ENCODE measurements around the gene ZFHX2.

ZFHX2 gene

GRCh38 chr14:23520899-23521533 is 30.5 kb downstream of the ZFHX2 start:
- TF ChIP-seq CTCF (IDR thresholded peaks at IDR 0.05; ENCODE audit: low read depth, low read length), result no peak
- DNase-seq (ENCODE audit: extremely low read depth, low read depth), result no peak

- DNase-seq (ENCODE audit: extremely low read depth, low read depth), result no peak
- no peak for TF ChIP-seq CTCF (IDR thresholded peaks at IDR 0.05; ENCODE audit: low read depth, low read length)
Observed at GRCh38 chr14:23518709-23519108, 32.9 kb downstream of the ZFHX2 start.

- no peak for DNase-seq (ENCODE audit: extremely low read depth, low read depth)
- TF ChIP-seq CTCF (IDR thresholded peaks at IDR 0.05; ENCODE audit: low read depth, low read length), result no peak
Observed at GRCh38 chr14:23517650-23518326, 33.8 kb downstream of the ZFHX2 start.

- TF ChIP-seq CTCF (IDR thresholded peaks at IDR 0.05; ENCODE audit: low read depth, low read length), result no peak
- no peak for DNase-seq (ENCODE audit: extremely low read depth, low read depth)
Observed at GRCh38 chr14:23514644-23514957, 37.0 kb downstream of the ZFHX2 start.

- DNase-seq (ENCODE audit: extremely low read depth, low read depth), result no peak
- TF ChIP-seq CTCF (IDR thresholded peaks at IDR 0.05; ENCODE audit: low read depth, low read length), result no peak
Observed at GRCh38 chr14:23513818-23514643, 37.5 kb downstream of the ZFHX2 start.

- TF ChIP-seq CTCF (IDR thresholded peaks at IDR 0.05; ENCODE audit: low read depth, low read length), result no peak
- no peak for DNase-seq (ENCODE audit: extremely low read depth, low read depth)
Observed at GRCh38 chr14:23513005-23513817, 38.4 kb downstream of the ZFHX2 start.

All from AG09319 (cell line).